ENCODE data around the gene ATP2C1. TPM values are rescaled to one million over a fixed set of nuclear protein-coding genes. Genes with fewer than 3 reads are reported as not detected.

ATP2C1 gene
- total RNA-seq (2014; rRNA removed), result 34.0 and 49.1 TPM in 2 replicates
- percentile 69 among the genes with signal in this experiment for Bru-seq, nascent RNA
- percentile 62 among the genes with signal in this experiment for BruChase-seq, experiment 1, labeled RNA remaining after a 6-hour chase
- BruChase-seq, experiment 2, labeled RNA remaining after a 2-hour chase, result percentile 70 among the genes with signal in this experiment
- long read RNA-seq, full-length matches to known transcripts, result 116 of 178 reads
- long read RNA-seq, partial matches to known transcripts, result 19 of 178 reads
- long read RNA-seq, other reads (novel, unspliced or antisense), result 43 of 178 reads

GRCh38 chr3:130893376-130894129 lies at the start of gene ATP2C1:
TSS of gene ATP2C1 (plus strand) at chr3:130894084. CDS start at chr3:130894770, 686 bp downstream.
- Histone ChIP-seq H3K27me3 (ENCODE audit: low read length) (no peaks in the 10 kb centered on the region), H3K9me3 (ENCODE audit: low read length) (no peaks in the 10 kb centered on the region), H3K4me2 (ENCODE audit: low read length) (peak within 1 kb of the TSS; percentile 95), H3K79me2 (ENCODE audit: low read length) (peaks cover 45% of the 10 kb centered on the region), H3K9ac (ENCODE audit: low read length) (peak within 1 kb of the TSS; percentile 98), H3K4me1 (ENCODE audit: insufficient read depth, low read length) (peaks cover 14% of the 10 kb centered on the region; the same call in 1 of the 2 replicates), H3K4me3 (ENCODE audit: low read length) (peak within 1 kb of the TSS; percentile 85), H3F3A (ENCODE audit: low read length, unreplicated experiment) (no peaks in the 10 kb centered on the region), H3K36me3 (ENCODE audit: low read depth, low read length) (no peaks in the 10 kb centered on the region), H2AFZ (ENCODE audit: low read length) (peak within 1 kb of the TSS; percentile 84), H3K9me2 (replicated peaks; ENCODE audit: low read length) (no peaks in the 10 kb centered on the region), H4K20me1 (ENCODE audit: low read length) (peaks cover 22% of the 10 kb centered on the region; the same call in 1 of the 2 replicates), H3K27ac (ENCODE audit: low read length) (peak within 1 kb of the TSS; percentile 81)
- no peak for TF ChIP-seq EZH2 (IDR thresholded peaks at IDR 0.05; ENCODE audit: low read length, unreplicated experiment)
- no peak for TF ChIP-seq CTCF (conservative IDR thresholded peaks at IDR 0.05; ENCODE audit: low read depth, low read length)
- TF ChIP-seq EZH2phosphoT487 (IDR thresholded peaks at IDR 0.05; ENCODE audit: borderline replicate concordance, low read length), result no peak
- DNase-seq (peak; percentile 94), ATAC-seq (peak; percentile 94)
- CTCF ChIA-PET, result interaction anchor here (0.8 to 1.6 kb wide), 2 partner anchors 132 to 134 kb away, joined by 3 to 5 read pairs; no protein-coding TSS in a partner anchor
- BruUV-seq (replicated peaks), result TSS peak; percentile 91
- POLR2A ChIA-PET (ENCODE audit: unreplicated experiment), result interaction anchor here (0.5 to 0.6 kb wide), 5 partner anchors 54 to 181 kb away, joined by 3 to 11 read pairs (median 6); no protein-coding TSS in a partner anchor
- intact Hi-C loops (cut with micrococcal nuclease), result loop anchor here (1.0 to 10.0 kb wide), 5 partner anchors 133 to 779 kb away; partner anchors contain the start of genes ASTE1 and NEK11

DNA sequence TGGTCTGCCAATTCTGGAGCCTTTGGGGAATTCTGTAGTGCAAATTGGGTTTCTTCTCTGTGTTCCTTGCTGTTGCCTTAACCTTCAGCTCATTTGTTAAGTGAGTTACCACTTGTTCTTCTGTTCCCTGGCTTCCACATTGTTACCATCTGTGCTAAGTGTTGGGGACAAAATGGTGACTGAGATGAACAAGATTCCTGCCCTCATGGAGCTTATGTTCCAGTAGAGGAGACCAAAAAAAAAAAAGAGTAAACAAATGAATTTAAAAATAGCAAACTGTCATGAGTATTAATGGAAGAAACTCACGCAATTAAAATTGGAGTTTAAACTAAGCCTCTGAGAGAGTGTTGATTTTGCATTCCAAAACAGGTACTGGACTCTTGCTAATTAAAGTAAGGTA lies 49.4 kb upstream of the ATP2C1 start:
- intact Hi-C loops (cut with micrococcal nuclease), result no loop called here
- Histone ChIP-seq H3K4me1 (ENCODE audit: insufficient read depth, low read length) (no peaks in the 10 kb centered on the region), H3K9ac (ENCODE audit: low read length) (no peak overlapping the region), H3K4me3 (ENCODE audit: low read length) (no peak overlapping the region), H3K27me3 (ENCODE audit: low read length) (no peaks in the 10 kb centered on the region), H3K36me3 (ENCODE audit: low read depth, low read length) (no peaks in the 10 kb centered on the region), H3K4me2 (ENCODE audit: low read length) (no peak overlapping the region), H3K9me2 (replicated peaks; ENCODE audit: low read length) (no peaks in the 10 kb centered on the region), H3K79me2 (ENCODE audit: low read length) (no peaks in the 10 kb centered on the region), H3K9me3 (ENCODE audit: low read length) (no peaks in the 10 kb centered on the region), H2AFZ (ENCODE audit: low read length) (no peak overlapping the region), H4K20me1 (ENCODE audit: low read length) (no peaks in the 10 kb centered on the region), H3K27ac (ENCODE audit: low read length) (no peak overlapping the region), H3F3A (ENCODE audit: low read length, unreplicated experiment) (no peaks in the 10 kb centered on the region)
- no TSS peak for BruUV-seq (replicated peaks)
- no peak for TF ChIP-seq CTCF (conservative IDR thresholded peaks at IDR 0.05; ENCODE audit: low read depth, low read length)
- ATAC-seq, result no peak
- CTCF ChIA-PET, result no interaction called here
- POLR2A ChIA-PET (ENCODE audit: unreplicated experiment), result no interaction called here
- no peak for DNase-seq

Measured in PC-3 (cell line).